K562 (cell line): ENCODE data around the gene SOX18. TPM values are rescaled to one million over a fixed set of nuclear protein-coding genes. Genes with fewer than 3 reads are reported as not detected.
A peak's percentile ranks its signal among the peaks of the same experiment; 100 is the strongest.

ENCODE experiments used
- ATAC-seq: fragments of 200-7000 bp; cut with Tn5 transposase; 3 replicates; pipeline ENCODE4 v1.9.1; 2020; ENCODE audit warnings: moderate library complexity
- BruUV-seq: library from RNA; stranded (reverse); fragments of 400-500 nt; replicated peaks from 2 replicates; lab custom pipeline; 2021; lab: Mats Ljungman, UMichigan
- CTCF ChIA-PET: fragments of 300-600 bp; formaldehyde crosslinking; extraction: SDS; loops from one replicate; lab custom pipeline; 2021; ENCODE audit warnings: low intra/inter-chr PET ratio; lab: Yijun Ruan, JAX
- POLR2A ChIA-PET: fragments of 300-600, 350-650 bp; sonication (Branson Sonifier 250); formaldehyde crosslinking; extraction: SDS; loops from one replicate; lab custom pipeline; 2021; ENCODE audit warnings: antibody characterized with exemption, inconsistent platforms; lab: Yijun Ruan, JAX
- DNase-seq, 4 experiments: peaks; one replicate each; pipeline versions ENCODE4 v3.0.0 to v3.0.0-alpha.2; 2011 to 2018; ENCODE audit warnings: low spot score in 3 of 4, mixed read lengths in 3 of 4; ENCODE audit errors: extremely low read depth in 1 of 4
- FAIRE-seq: peaks from 2 replicates; lab custom pipeline; 2011; peaks lifted over from hg19 to GRCh38; lab: Jason Lieb, UNC
- H2AFZ ChIP-seq: 2 replicates; pipeline ENCODE4 v1.6.0; 2011; ENCODE audit warnings: low read depth, low read length, control low read depth, inconsistent platforms
- H3K27ac ChIP-seq: fragments of 200-600 bp; 3 replicates; pipeline ENCODE4 v1.8.0; 2011; ENCODE audit warnings: low read depth, mild to moderate bottlenecking, control low read depth, inconsistent platforms, low read length, moderate library complexity, mixed read lengths; ENCODE audit errors: extremely low read depth
- H3K27me3 ChIP-seq, 2 experiments: fragments of 300-600 bp in 1 of 2; 2 replicates in 1 of 2; 3 replicates in 1 of 2; pipeline versions ENCODE4 v1.6.0 to v1.8.0; 2011; ENCODE audit warnings: inconsistent platforms in 2 of 2, low read length in 2 of 2, mild to moderate bottlenecking in 1 of 2, mixed read lengths in 1 of 2, moderate library complexity in 1 of 2; ENCODE audit not compliant: control insufficient read depth in 2 of 2, insufficient read depth in 2 of 2
- H3K36me3 ChIP-seq: fragments of 300-600 bp; 3 replicates; pipeline ENCODE4 v1.8.0; 2011; ENCODE audit warnings: mild to moderate bottlenecking, low read length, inconsistent platforms; ENCODE audit not compliant: control insufficient read depth, insufficient read depth
- H3K4me1 ChIP-seq, 2 experiments: fragments of 200-600 bp in 1 of 2; replicated peaks in 1 of 2; 2 replicates in 1 of 2; 3 replicates in 1 of 2; pipeline versions ENCODE4 v1.5.1 to v1.8.0; 2011; ENCODE audit warnings: inconsistent platforms in 2 of 2, low read length in 2 of 2, mild to moderate bottlenecking in 1 of 2, mixed read lengths in 1 of 2, moderate library complexity in 1 of 2; ENCODE audit not compliant: control insufficient read depth in 2 of 2, insufficient read depth in 2 of 2
- H3K4me2 ChIP-seq: 2 replicates; pipeline ENCODE4 v1.6.1; 2011; ENCODE audit warnings: low read length, control low read depth, inconsistent platforms, mixed read lengths; ENCODE audit not compliant: insufficient read depth
- H3K4me3 ChIP-seq: fragments of 200-600 bp; sonication (generic), shearing (Covaris generic); 2 replicates; pipeline ENCODE4 v1.5.1; 2016; ENCODE audit warnings: control low read depth, inconsistent platforms
- H3K79me2 ChIP-seq: fragments of 200-600 bp; 3 replicates; pipeline ENCODE4 v1.8.0; 2011; ENCODE audit warnings: low read length, inconsistent platforms; ENCODE audit not compliant: control insufficient read depth, insufficient read depth
- H3K9ac ChIP-seq, 2 experiments: 2 replicates each; pipeline versions ENCODE4 v1.6.0 to v1.6.1; 2011; ENCODE audit warnings: low read depth in 2 of 2, low read length in 2 of 2, control low read depth in 1 of 2, inconsistent platforms in 1 of 2, mild to moderate bottlenecking in 1 of 2, mixed read lengths in 1 of 2; ENCODE audit not compliant: insufficient read depth in 1 of 2
- H3K9me1 ChIP-seq: one replicate; pipeline ENCODE4 v1.6.0; 2011; ENCODE audit warnings: inconsistent platforms, mild to moderate bottlenecking, low read length, moderate library complexity; ENCODE audit not compliant: control insufficient read depth, insufficient read depth
- H3K9me3 ChIP-seq: replicated peaks from 2 replicates; pipeline ENCODE4 v1.5.1; 2011; ENCODE audit warnings: low read depth, low read length, inconsistent platforms; ENCODE audit not compliant: control insufficient read depth, insufficient read depth
- H4K20me1 ChIP-seq: replicated peaks from 2 replicates; pipeline ENCODE4 v1.6.1; 2011; ENCODE audit warnings: low read length, inconsistent platforms, mixed read lengths; ENCODE audit not compliant: control insufficient read depth, insufficient read depth
- KLF10 ChIP-seq: fragments of 250-450 bp; sonication (Bioruptor Pico); IDR thresholded peaks from 2 replicates; pipeline ENCODE4 v1.6.1; 2021; ENCODE audit warnings: matching md5 sums
- MXI1 ChIP-seq: IDR thresholded peaks from 2 replicates; pipeline ENCODE4 v1.6.1; 2011; ENCODE audit warnings: low read depth, mild to moderate bottlenecking, improper control_type of control experiment, low read length
- YBX1 ChIP-seq: fragments of 450-650 bp; IDR thresholded peaks from 2 replicates; pipeline ENCODE4 v1.7.1; 2016; ENCODE audit warnings: mild to moderate bottlenecking
- ZNF277 ChIP-seq: fragments of 250-450 bp; sonication (Bioruptor Pico); IDR thresholded peaks from 2 replicates; pipeline ENCODE4 v1.8.0; 2022; ENCODE audit warnings: inconsistent platforms, mild to moderate bottlenecking, moderate library complexity, borderline replicate concordance
- WGBS: fragments of 100-300 bp; shearing (Covaris generic); methylation state at CpG from one replicate; pipeline ENCODE4 v1.1.6; 2016; ENCODE audit warnings: low coverage, mixed read lengths; ENCODE audit not compliant: insufficient coverage; ENCODE audit errors: missing lambda C conversion rate; 5-methylcytosine and 5-hydroxymethylcytosine counted together
- in situ Hi-C: fragments of 300-500 bp; cut with MboI; formaldehyde crosslinking; loops from 4 replicates; pipeline ENCODE4 v1.15.0; 2018; ENCODE audit warnings: inconsistent platforms, mixed read lengths
- intact Hi-C: fragments of 100-400 bp; cut with micrococcal nuclease; formaldehyde crosslinking; loops from 2 replicates; pipeline ENCODE4 v1.14.2; 2022
- polyA plus RNA-seq, 8 experiments: library from polyadenylated mRNA; depleted of rRNA in 4 of 8; stranded (reverse) in 5 of 8; unstranded in 3 of 8; fragments of >200 nt; fragmentation: Nextera tagmentation in 2 of 8; fragmentation: Illumina TruSeq in 1 of 8; extraction: Ambion mirVana in 2 of 8; extraction: Trizol in 1 of 8; gene quantifications; 2 replicates each; pipeline versions ENCODE4 v1.2.1 to v1.2.3, GENCODE V29; 2011 to 2014; ENCODE audit warnings: inconsistent platforms in 1 of 8, missing spikeins in 1 of 8
- total RNA-seq, 7 experiments: library from RNA; depleted of rRNA in 6 of 7; stranded (reverse); fragments of >200 nt in 6 of 7; fragmentation: Illumina TruSeq in 2 of 7; extraction: Trizol in 2 of 7; gene quantifications; 2 replicates each; pipeline versions ENCODE4 v1.2.1 to v1.2.3, GENCODE V29; 2011 to 2021; ENCODE audit warnings: low replicate concordance in 1 of 7

Gene SOX18
- total and polyA plus RNA-seq, 9 of the 15 experiments (the other 6 are each of a cell fraction or from before 2014, with no cell fraction given): 0.15 to 19.8 (median 0.33) TPM

- 40% methylated on average over 5 of the region's 7 CpGs for WGBS
- Histone ChIP-seq H4K20me1 (no peaks in the 10 kb centered on the region), H3K27me3 (no peaks in the 10 kb centered on the region), H3K79me2 (no peaks in the 10 kb centered on the region), H3K4me1 (peaks cover 16 to 66% of the 10 kb centered on the region in 2 experiments), H3K27ac (no peak overlapping the region), H3K36me3 (no peaks in the 10 kb centered on the region), H2AFZ (no peak overlapping the region), H3K9me1 (no peaks in the 10 kb centered on the region), H3K4me3 (no peak overlapping the region), H3K9me3 (no peaks in the 10 kb centered on the region), H3K4me2 (no peak overlapping the region), H3K9ac (peak overlapping the region in 1 of 2 experiments; percentile 44; a peak in 2 of 4 replicates)
- DNase-seq: no peak
- FAIRE-seq: no peak
- ChIA-PET CTCF (no interaction called here), POLR2A (no interaction called here)
- no TSS peak for BruUV-seq
- intact Hi-C loops: no loop called here
- no peak for ATAC-seq
- TF ChIP-seq KLF10 (CRISPR knock-in tag) (no peak), MXI1 (no peak), YBX1 (no peak), ZNF277 (CRISPR knock-in tag) (no peak)
- in situ Hi-C loops: no loop called here
Measured at GRCh38 chr20:64056639-64056888, 7.1 kb upstream of the SOX18 start.
